HG03575 (cell line): Measurements from ENCODE around the gene NEURL1.
"Not testable (repeated sequence)": the region's sequence is repeated elsewhere in the genome, so short reads cannot be mapped to it uniquely, and the experiment has no call there.

ENCODE experiments used
- ATAC-seq: cut with Tn5 transposase; IDR thresholded peaks from one replicate; pipeline ENCODE4 v1.9.1; 2021; ENCODE audit not compliant: unreplicated experiment, insufficient number of reproducible peaks, low FRiP score; ENCODE audit errors: extremely low read depth

Gene NEURL1

DNA sequence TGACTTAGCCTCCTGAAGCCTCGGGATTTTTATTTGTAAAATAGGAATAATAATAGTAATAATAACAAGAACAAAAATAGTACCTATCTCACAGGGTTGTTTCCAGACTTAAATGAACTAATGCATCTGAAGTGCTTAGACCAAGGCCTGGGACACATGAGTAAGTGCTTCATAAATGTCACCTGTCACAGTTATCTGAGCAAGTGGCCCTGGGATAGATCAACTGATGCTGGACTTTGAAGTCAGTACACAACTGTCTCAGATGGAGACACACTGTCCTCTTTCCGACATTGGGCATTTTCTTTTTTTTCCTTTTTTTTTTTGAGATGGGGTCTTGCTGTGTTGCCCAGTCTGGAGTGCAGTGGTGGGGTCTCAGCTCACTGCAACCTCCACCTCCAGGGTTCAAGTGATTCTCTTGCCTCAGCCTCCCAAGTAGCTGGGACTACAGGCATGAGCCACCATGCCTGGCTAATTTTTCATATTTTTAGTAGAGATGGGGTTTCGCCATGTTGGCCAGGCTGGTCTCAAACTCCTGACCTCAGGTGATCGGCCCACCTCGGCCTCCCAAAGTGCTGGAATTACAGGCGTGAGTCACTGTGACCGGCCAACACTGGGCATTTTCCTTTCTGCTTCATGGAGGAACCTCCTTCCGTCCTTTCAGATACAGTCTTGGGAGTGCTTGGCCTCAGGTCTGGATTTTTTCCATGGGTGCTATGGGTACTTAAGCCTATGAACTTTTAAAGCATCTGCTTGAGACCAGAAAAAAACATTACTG is 6.7 kb upstream of the NEURL1 start:
- ATAC-seq = not testable (repeated sequence)

GRCh38 chr10:103487410-103487708 is 6.1 kb upstream of the NEURL1 start:
- no peak for ATAC-seq

- no peak for ATAC-seq
Observed at GRCh38 chr10:103490986-103491314, 2.6 kb upstream of the NEURL1 start.

DNA sequence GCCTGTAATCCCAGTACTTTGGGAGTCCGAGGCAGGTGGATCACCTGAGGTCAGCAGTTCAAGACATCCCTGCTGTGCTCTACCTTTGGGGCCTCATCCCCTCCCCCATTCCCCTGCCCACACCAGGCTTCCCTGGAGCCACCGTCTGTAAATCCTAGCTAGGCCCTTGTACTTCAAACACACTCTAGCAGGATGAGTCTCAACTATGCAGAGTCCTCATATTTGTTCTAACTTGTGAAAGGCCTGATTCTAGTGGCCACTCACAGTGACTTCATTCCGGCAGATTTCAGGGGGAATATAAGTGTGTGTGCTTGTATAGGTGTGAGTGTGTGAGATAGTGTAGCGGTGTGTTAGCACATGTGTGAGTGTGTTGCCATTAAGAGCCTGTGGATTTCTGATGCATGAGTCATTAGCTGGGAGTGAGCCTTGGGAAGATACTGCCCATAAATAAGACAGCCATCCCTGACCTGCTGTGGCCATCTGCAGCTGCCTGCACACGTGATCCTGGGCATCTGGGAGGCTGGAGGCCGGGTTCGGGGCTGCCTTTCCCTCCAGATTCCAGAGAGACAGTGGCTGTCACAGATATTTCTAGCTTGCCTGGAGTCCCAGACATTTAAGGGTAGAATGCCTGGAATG is 1.7 kb upstream of the NEURL1 start:
- no peak for ATAC-seq

GRCh38 chr10:103492655-103493261 is 747 bp upstream of the NEURL1 start:
- ATAC-seq = no peak

- ATAC-seq = no peak
Observed at GRCh38 chr10:103493916-103494877, 692 bp downstream of the NEURL1 start.

DNA sequence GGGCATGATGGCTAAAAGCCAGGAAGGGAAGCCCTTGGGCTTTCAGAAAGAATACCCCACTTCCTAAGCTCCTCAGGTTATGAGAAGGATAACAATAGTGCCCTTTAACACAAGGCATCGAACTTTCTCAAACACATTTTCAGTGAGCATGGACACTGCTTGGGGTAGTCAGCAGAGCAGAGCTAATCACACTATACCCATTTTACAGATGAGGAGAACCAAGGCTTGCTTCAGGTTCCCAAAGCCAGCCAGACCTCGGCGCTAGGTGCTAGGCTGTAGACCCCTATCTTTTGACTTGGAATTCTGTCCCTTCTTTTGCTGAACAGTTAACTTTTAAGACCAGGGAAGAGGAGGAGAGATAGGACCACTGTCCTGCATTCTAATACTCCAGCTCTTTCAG is 1.8 kb downstream of the NEURL1 start:
- no peak for ATAC-seq

DNA sequence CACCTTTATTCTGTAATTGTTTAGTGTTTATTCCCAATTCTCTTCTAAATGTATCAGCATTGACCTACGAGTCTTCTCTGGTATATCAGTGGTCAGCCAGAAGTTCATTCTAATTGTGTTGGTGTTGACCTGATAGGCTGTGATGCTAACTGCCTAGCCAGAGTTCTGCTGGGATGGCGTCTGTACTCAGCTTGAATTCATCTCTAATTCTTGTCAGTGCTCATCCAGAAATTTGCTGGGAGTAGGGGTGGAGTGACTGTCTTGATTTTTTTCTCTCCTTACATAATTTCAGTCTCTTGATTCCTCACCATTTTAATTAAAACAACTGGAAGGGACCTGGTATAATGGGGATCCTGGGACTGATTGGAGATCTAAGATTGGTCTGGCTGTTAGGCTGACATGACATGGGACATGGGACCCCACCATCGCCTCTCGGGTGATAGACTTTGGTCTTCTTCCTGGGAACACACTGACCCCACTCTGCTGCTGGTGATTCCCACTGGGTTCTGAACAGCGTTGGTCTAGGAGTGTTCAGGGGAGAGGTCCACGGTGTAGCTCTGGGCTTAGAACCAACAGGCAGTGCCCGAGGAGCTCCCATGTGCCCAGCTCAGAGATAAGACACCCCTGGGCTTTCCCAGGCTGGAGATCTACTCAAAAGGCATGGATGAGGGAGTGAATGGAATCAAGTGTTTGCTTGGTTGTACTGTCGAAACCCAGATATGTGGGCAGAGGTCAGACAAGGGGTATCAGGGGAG is 3.8 kb downstream of the NEURL1 start:
- no peak for ATAC-seq

GRCh38 chr10:103498936-103499638 is 5.6 kb downstream of the NEURL1 start:
- ATAC-seq = no peak

GRCh38 chr10:103499881-103500280 is 6.4 kb downstream of the NEURL1 start:
- ATAC-seq = no peak

DNA sequence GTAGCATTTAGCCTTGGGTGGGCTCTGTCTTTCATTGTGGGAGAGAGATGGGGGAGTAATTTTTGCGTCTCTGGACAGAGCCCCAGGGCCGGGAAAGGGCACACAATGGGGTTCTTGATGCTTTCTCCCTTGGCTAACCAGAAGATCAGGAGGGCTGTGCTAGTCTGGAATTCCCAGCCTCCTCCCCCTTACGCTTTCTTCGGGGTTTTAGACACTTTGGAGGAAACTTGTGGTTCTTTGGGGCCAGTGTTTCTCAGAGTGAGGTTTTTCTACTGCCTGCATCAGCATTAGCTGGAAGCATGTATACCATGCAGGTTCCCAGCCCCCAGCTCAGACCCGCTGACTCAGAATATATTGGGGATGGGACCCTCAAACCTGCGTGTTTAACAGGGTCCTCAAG is 7.0 kb downstream of the NEURL1 start:
- ATAC-seq = no peak

DNA sequence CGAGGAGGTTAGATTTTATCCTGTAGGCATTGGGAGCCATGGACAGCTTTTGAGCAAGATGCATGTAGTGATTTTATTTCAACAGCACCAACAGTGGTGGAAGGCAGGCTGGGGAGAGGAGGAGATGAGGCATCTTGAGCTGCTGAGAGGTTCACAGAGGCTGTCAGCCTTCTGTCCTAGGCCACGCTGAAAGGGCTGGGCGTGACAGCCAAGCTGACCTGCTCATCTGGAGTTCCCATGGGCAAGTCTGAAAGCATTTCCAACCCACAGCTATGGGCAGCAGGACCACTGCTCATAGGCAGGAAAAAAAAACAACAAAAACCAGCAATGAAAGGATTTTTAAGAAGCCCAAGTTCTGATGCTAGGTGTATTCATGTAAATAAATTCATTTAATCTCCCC is 7.7 kb downstream of the NEURL1 start:
- ATAC-seq = no peak

GRCh38 chr10:103502849-103503660 is 9.6 kb downstream of the NEURL1 start:
- no peak for ATAC-seq

DNA sequence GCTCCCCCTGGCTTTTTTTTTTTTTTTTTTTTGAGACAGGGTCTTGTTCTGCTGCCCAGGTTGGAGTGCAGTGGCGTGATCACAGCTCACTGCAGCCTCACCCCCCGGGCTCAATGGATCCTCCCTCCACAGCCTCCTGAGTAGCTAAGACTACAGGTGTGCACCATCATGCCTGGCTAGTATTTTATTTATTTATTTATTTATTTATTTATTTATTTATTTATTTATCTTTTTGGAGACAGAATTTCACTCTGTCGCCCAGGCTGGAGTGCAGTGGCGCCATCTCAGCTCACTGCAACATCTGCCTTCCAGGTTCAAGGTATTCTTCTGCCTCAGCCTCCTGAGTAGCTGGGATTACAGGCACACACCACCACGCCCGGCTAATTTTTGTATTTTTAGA is 10.3 kb downstream of the NEURL1 start:
- not testable (repeated sequence) for ATAC-seq

DNA sequence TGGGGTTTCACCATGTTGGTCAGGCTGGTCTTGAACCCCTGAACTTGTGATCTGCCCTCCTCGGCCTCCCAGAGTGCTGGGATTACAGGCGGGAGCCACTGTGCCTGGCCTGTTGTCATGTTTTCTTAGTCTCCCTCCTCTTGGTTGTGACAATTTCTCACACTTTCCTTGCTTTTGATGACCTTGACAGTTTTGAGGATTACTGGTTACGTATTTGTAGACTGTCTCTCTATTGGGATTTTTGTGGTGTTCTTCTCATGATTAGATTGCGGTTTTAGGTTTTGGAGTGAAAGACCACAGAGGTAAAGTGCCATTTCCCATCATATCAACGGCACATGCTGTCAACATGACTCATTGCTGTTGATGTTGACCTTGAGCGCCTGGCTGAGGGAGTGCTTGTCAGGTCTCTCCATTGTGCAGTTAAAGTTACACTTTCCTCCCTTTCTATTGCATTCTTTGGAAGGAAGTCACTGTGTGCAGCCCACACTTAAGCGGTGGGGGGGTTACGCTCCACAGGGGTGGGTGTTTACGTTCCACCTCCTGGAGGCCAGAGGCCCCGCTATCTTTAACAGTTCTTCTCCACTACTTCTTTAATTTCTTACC is 10.8 kb downstream of the NEURL1 start:
- no peak for ATAC-seq

- no peak for ATAC-seq
Observed at GRCh38 chr10:103506061-103506460, 12.6 kb downstream of the NEURL1 start.
